Neural cell (in vitro differentiated cells): Measurements from ENCODE around the gene DHX30. TPM values are rescaled to one million over a fixed set of nuclear protein-coding genes. Genes with fewer than 3 reads are reported as not detected.

Experiments
- H2AFZ ChIP-seq: fragments of 200-600, 300-800 bp; sonication (generic), shearing (Covaris generic); 2 replicates; pipeline ENCODE4 v1.6.0; 2014; ENCODE audit warnings: low read depth, mild to moderate bottlenecking, antibody characterized with exemption, low read length, moderate library complexity
- H3F3A ChIP-seq: fragments of 200-600 bp; shearing (Covaris generic); 2 replicates; pipeline ENCODE4 v1.6.1; 2016; ENCODE audit warnings: mild to moderate bottlenecking, moderate library complexity, mixed read lengths, antibody characterized with exemption, low read length; ENCODE audit not compliant: insufficient read depth, poor library complexity, severe bottlenecking
- H3K27ac ChIP-seq: fragments of 200-600, 300-800 bp; sonication (generic), shearing (Covaris generic); 2 replicates; pipeline ENCODE4 v1.5.1; 2014; ENCODE audit warnings: mild to moderate bottlenecking, low read length, moderate library complexity
- H3K27me3 ChIP-seq: fragments of 300-800, 200-600 bp; sonication (generic), shearing (Covaris generic); 2 replicates; pipeline ENCODE4 v1.6.0; 2014; ENCODE audit warnings: mild to moderate bottlenecking, low read depth, low read length, moderate library complexity; ENCODE audit not compliant: insufficient read depth
- H3K36me3 ChIP-seq: fragments of 300-800, 200-600 bp; sonication (generic), shearing (Covaris generic); 2 replicates; pipeline ENCODE4 v1.5.1; 2014; ENCODE audit warnings: mild to moderate bottlenecking, antibody characterized with exemption, low read length, moderate library complexity; ENCODE audit not compliant: insufficient read depth
- H3K4me2 ChIP-seq: fragments of 300-800, 200-600 bp; sonication (generic), shearing (Covaris generic); 2 replicates; pipeline ENCODE4 v1.6.0; 2014; ENCODE audit warnings: mild to moderate bottlenecking, low read length
- H3K4me3 ChIP-seq: fragments of 300-800, 200-600 bp; sonication (generic), shearing (Covaris generic); 2 replicates; pipeline ENCODE4 v1.5.1; 2014; ENCODE audit warnings: mild to moderate bottlenecking, low read length, moderate library complexity
- H3K79me2 ChIP-seq: fragments of 200-600 bp; shearing (Covaris generic); replicated peaks from 2 replicates; pipeline ENCODE4 v1.6.0; 2014; ENCODE audit warnings: mild to moderate bottlenecking, low read length, moderate library complexity; ENCODE audit not compliant: insufficient read depth
- H3K9ac ChIP-seq: fragments of 300-800, 200-600 bp; sonication (generic), shearing (Covaris generic); 2 replicates; pipeline ENCODE4 v1.6.1; 2016; ENCODE audit warnings: mild to moderate bottlenecking, low read length, mixed read lengths
- H3K9me2 ChIP-seq: fragments of 200-600 bp; shearing (Covaris generic); 2 replicates; pipeline ENCODE4 v1.6.1; 2016; ENCODE audit warnings: mild to moderate bottlenecking, low read length, mixed read lengths; ENCODE audit not compliant: insufficient read depth
- H3K9me3 ChIP-seq: fragments of 200-600, 300-800 bp; sonication (generic), shearing (Covaris generic); 2 replicates; pipeline ENCODE4 v1.6.1; 2016; ENCODE audit warnings: mild to moderate bottlenecking, mixed run types, low read length, moderate library complexity, mixed read lengths
- H4K20me1 ChIP-seq: fragments of 200-600 bp; shearing (Covaris generic); 2 replicates; pipeline ENCODE4 v1.6.1; 2016; ENCODE audit warnings: mild to moderate bottlenecking, mixed run types; ENCODE audit not compliant: insufficient read depth
- CTCF ChIP-seq: fragments of 450-650 bp; IDR thresholded peaks from 2 replicates; pipeline ENCODE4 v1.5.1; 2014; ENCODE audit warnings: antibody characterized with exemption, mild to moderate bottlenecking, moderate library complexity; ENCODE audit not compliant: poor library complexity, severe bottlenecking
- EP300 ChIP-seq: fragments of 450-650 bp; conservative IDR thresholded peaks from 2 replicates; pipeline ENCODE4 v1.6.1; 2014; ENCODE audit warnings: antibody characterized with exemption, mild to moderate bottlenecking, moderate library complexity; ENCODE audit not compliant: poor library complexity, severe bottlenecking
- EZH2 ChIP-seq: fragments of 200-600, 300-800 bp; shearing (Covaris generic), sonication (generic); IDR thresholded peaks from 2 replicates; pipeline ENCODE4 v1.6.1; 2014; ENCODE audit warnings: antibody characterized with exemption, low read length, borderline replicate concordance, mild to moderate bottlenecking; ENCODE audit not compliant: insufficient read depth, poor library complexity, severe bottlenecking
- MXI1 ChIP-seq: fragments of 450-650 bp; conservative IDR thresholded peaks from 2 replicates; pipeline ENCODE4 v1.6.1; 2014; ENCODE audit warnings: antibody characterized with exemption, mild to moderate bottlenecking; ENCODE audit not compliant: poor library complexity, severe bottlenecking
- POLR2AphosphoS5 ChIP-seq: IDR thresholded peaks from 2 replicates; pipeline ENCODE4 v1.6.1; 2012
- RAD21 ChIP-seq: fragments of 450-650 bp; conservative IDR thresholded peaks from 2 replicates; pipeline ENCODE4 v1.6.1; 2014; ENCODE audit warnings: antibody characterized with exemption, mild to moderate bottlenecking, moderate library complexity
- REST ChIP-seq: IDR thresholded peaks from 2 replicates; pipeline ENCODE4 v1.6.1; 2012; ENCODE audit warnings: borderline replicate concordance
- SMC3 ChIP-seq: fragments of 450-650 bp; conservative IDR thresholded peaks from 2 replicates; pipeline ENCODE4 v1.6.1; 2014; ENCODE audit warnings: antibody characterized with exemption, mild to moderate bottlenecking, moderate library complexity; ENCODE audit not compliant: poor library complexity
- TAF1 ChIP-seq: IDR thresholded peaks from 2 replicates; pipeline ENCODE4 v1.6.1; 2012; ENCODE audit warnings: low read depth
- polyA plus RNA-seq: library from polyadenylated mRNA; depleted of rRNA; stranded (reverse); fragments of >200 nt; gene quantifications from 2 replicates; pipeline ENCODE4 v1.2.3, GENCODE V29; 2014

The DHX30 gene
- polyA plus RNA-seq, 1 donor from 2014 or later = 101 TPM

- Histone ChIP-seq H3K9me3 (no peaks in the 10 kb centered on the region), H3F3A (no peaks in the 10 kb centered on the region), H4K20me1 (no peaks in the 10 kb centered on the region), H3K4me3 (no peak overlapping the region), H3K9ac (no peak overlapping the region), H3K79me2 (peaks cover 4% of the 10 kb centered on the region), H3K27ac (no peak overlapping the region), H2AFZ (no peak overlapping the region), H3K4me2 (no peak overlapping the region), H3K27me3 (no peaks in the 10 kb centered on the region), H3K9me2 (no peaks in the 10 kb centered on the region), H3K36me3 (peaks cover 5% of the 10 kb centered on the region)
- TF ChIP-seq EZH2 (no peak), REST (no peak), EP300 (no peak), POLR2AphosphoS5 (no peak), MXI1 (no peak), SMC3 (no peak), TAF1 (no peak), CTCF (no peak), RAD21 (no peak)
These were observed 10.7 kb downstream of the DHX30 start for GRCh38 chr3:47813551-47814177.

- TF ChIP-seq MXI1 (no peak), EZH2 (no peak), TAF1 (no peak), SMC3 (no peak), RAD21 (no peak), POLR2AphosphoS5 (no peak), EP300 (no peak)
- Histone ChIP-seq H3K9ac (no peak overlapping the region), H3K4me3 (no peak overlapping the region), H3K4me2 (no peak overlapping the region), H3K9me3 (no peaks in the 10 kb centered on the region), H3K27me3 (no peaks in the 10 kb centered on the region), H3F3A (no peaks in the 10 kb centered on the region), H3K27ac (no peak overlapping the region), H3K79me2 (no peaks in the 10 kb centered on the region), H2AFZ (no peak overlapping the region), H4K20me1 (no peaks in the 10 kb centered on the region), H3K9me2 (no peaks in the 10 kb centered on the region), H3K36me3 (no peaks in the 10 kb centered on the region)
These were observed 14.7 kb downstream of the DHX30 start for GRCh38 chr3:47817609-47818008.
